Ascending aorta (tissue), 2 donors: ENCODE results near the gene TRPM7. TPM values are rescaled to one million over a fixed set of nuclear protein-coding genes. Genes with fewer than 3 reads are reported as not detected.
"Not testable (repeated sequence)": the region's sequence is repeated elsewhere in the genome, so short reads cannot be mapped to it uniquely, and the experiment has no call there.

Source experiments
- DNase-seq, 2 donors: peaks; one replicate each; pipeline ENCODE4 v3.0.0-alpha.2; 2019; ENCODE audit warnings: low spot score in 2 of 2
- H3K27ac ChIP-seq, 2 donors: fragments of 200-600 bp; sonication (generic); one replicate each; pipeline ENCODE4 v1.5.1; 2016 to 2017; ENCODE audit warnings: mild to moderate bottlenecking in 1 of 2
- H3K27me3 ChIP-seq: fragments of 200-600 bp; sonication (generic); one replicate; pipeline ENCODE4 v1.5.1; 2017
- H3K36me3 ChIP-seq, 2 donors: fragments of 200-600 bp; sonication (generic); one replicate each; pipeline ENCODE4 v1.5.1; 2016
- H3K4me1 ChIP-seq, 2 donors: fragments of 200-600 bp; sonication (generic); one replicate each; pipeline ENCODE4 v1.5.1; 2016 to 2017; ENCODE audit warnings: mild to moderate bottlenecking in 1 of 2
- H3K4me3 ChIP-seq, 2 donors: fragments of 200-600 bp; sonication (generic); one replicate each; pipeline ENCODE4 v1.5.1; 2016 to 2017; ENCODE audit warnings: mild to moderate bottlenecking in 1 of 2
- H3K9me3 ChIP-seq, 2 donors: fragments of 200-600 bp; sonication (generic); one replicate each; pipeline ENCODE4 v1.5.1; 2016
- CTCF ChIP-seq, 3 experiments: fragments of 200-600 bp in 2 of 3; fragments of 450-650 bp in 1 of 3; sonication (generic) in 2 of 3; IDR thresholded peaks; one replicate each; pipeline ENCODE4 v1.5.1; 2016 to 2019; ENCODE audit warnings: antibody characterized with exemption in 3 of 3, mild to moderate bottlenecking in 1 of 3, moderate library complexity in 1 of 3
- intact Hi-C: fragments of 100-400 bp; cut with DNase I; formaldehyde crosslinking; loops from one replicate; pipeline ENCODE4 v1.15.1; 2023
- total RNA-seq: library from RNA; depleted of rRNA; stranded (reverse); fragments of >200 nt; gene quantifications from one replicate; pipeline ENCODE4 v1.1.0, GENCODE V29; 2016

TRPM7 gene
- total RNA-seq, 1 donor from 2014 or later = 24.1 TPM

- no peak overlapping the region for H3K4me3 ChIP-seq
- H3K27me3 ChIP-seq = no peaks in the 10 kb centered on the region
- no peaks in the 10 kb centered on the region for H3K4me1 ChIP-seq
- intact Hi-C loops = no loop called here
- no peak for DNase-seq
- H3K27ac ChIP-seq = no peak overlapping the region
- peaks cover 65 to 82% of the 10 kb centered on the region in 2 donors for H3K36me3 ChIP-seq
- no peak for TF ChIP-seq CTCF (IDR thresholded peaks at IDR 0.05)
- no peaks in the 10 kb centered on the region for H3K9me3 ChIP-seq
These were observed 96.3 kb downstream of the TRPM7 start for GRCh38 chr15:50590288-50590687.

GRCh38 chr15:50577492-50577891, 109.1 kb downstream of the TRPM7 start:
- Histone ChIP-seq H3K27me3 (no peaks in the 10 kb centered on the region), H3K36me3 (peaks cover 37 to 90% of the 10 kb centered on the region in 2 donors), H3K4me3 (no peak overlapping the region), H3K27ac (no peak overlapping the region), H3K9me3 (no peaks in the 10 kb centered on the region), H3K4me1 (no peaks in the 10 kb centered on the region)
- intact Hi-C loops = no loop called here
- no peak for TF ChIP-seq CTCF (IDR thresholded peaks at IDR 0.05)
- DNase-seq = no peak

GRCh38 chr15:50576166-50576565, 110.4 kb downstream of the TRPM7 start:
- Histone ChIP-seq H3K4me3 (no peak overlapping the region), H3K27ac (no peak overlapping the region), H3K36me3 (peaks cover 37 to 80% of the 10 kb centered on the region in 2 donors), H3K9me3 (no peaks in the 10 kb centered on the region), H3K4me1 (no peaks in the 10 kb centered on the region), H3K27me3 (no peaks in the 10 kb centered on the region)
- no peak for DNase-seq
- intact Hi-C loops = no loop called here
- no peak for TF ChIP-seq CTCF (IDR thresholded peaks at IDR 0.05)

- intact Hi-C loops, H3K4me1 ChIP-seq: not testable (repeated sequence)
These were observed 112.8 kb downstream of the TRPM7 start for GRCh38 chr15:50573842-50574241.

DNA sequence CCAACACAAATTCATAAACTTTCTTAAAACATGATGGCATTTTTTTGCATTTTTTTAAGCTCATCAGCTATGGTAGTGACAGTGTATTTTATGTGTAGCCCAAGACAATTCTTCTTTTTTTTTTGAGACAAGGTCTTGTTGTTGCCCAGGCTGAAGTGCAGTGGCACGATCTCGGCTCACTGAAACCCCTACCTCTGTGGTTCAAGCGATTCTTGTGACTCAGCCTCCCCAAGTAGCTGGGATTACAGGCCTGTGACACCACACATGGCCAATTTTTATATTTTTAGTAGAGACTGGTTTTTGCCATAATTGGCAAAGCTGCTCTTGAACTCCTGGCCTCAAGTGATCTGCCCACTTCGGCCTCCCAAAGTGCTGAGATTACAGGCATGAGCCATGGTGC, 122.8 kb downstream of the TRPM7 start:
- Histone ChIP-seq H3K27me3 (no peaks in the 10 kb centered on the region), H3K36me3 (peaks cover 23 to 44% of the 10 kb centered on the region in 2 donors), H3K27ac (no peak overlapping the region), H3K4me3 (no peak overlapping the region), H3K4me1 (no peaks in the 10 kb centered on the region), H3K9me3 (no peaks in the 10 kb centered on the region)
- no peak for TF ChIP-seq CTCF (IDR thresholded peaks at IDR 0.05)
- DNase-seq = no peak
- intact Hi-C loops = no loop called here

More at GRCh38 chr15:50573842-50574241, 112.8 kb downstream of the TRPM7 start:
- H3K27ac ChIP-seq, H3K27me3 ChIP-seq, DNase-seq, H3K4me3 ChIP-seq, H3K9me3 ChIP-seq: not testable (repeated sequence)
- H3K36me3 ChIP-seq = peaks cover 38 to 73% of the 10 kb centered on the region in 2 donors

DNA sequence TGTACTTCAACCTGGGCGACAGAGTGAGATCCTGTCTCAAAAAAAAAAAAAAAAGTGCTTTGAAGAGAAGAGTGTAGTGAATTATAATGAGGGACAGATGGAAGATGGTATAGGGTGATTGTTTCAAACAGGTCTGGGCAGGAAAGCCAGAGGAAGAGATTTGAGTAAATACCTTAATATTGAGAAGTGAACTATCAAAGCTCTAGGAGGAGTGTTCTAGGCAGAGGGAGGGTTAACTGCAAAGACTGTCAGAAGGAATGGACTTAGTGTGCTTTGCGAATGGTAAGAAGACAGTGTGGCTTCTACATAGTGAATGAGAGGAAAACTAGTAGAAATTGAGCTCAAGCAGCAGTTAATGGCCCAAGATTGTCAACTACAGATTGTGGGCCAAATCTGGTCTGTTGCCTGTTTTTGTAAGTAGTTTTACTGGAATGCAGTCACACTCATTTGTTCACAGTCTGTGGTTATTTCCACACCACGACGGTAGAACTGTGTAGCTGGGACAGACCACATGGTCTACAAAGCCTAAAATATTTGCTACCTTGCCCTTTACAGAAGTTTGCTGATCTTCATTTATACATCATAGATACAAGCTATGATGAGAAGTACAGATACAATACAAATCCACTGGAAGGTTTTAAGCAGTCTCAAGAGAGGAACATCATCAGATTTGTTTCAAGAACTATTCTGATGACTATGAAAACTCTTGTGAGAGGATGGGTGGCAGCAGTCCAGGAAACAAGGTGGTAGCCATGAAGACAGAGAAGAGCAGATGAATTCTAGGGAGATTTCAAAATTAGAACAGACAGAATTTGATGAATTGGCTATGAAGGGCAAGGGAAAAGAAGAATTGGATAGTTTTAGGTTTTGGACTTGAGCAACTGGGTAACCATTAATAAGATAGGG, 123.6 kb downstream of the TRPM7 start:
- no peak overlapping the region for H3K4me3 ChIP-seq
- no peaks in the 10 kb centered on the region for H3K9me3 ChIP-seq
- H3K4me1 ChIP-seq = no peaks in the 10 kb centered on the region
- intact Hi-C loops = no loop called here
- TF ChIP-seq CTCF (IDR thresholded peaks at IDR 0.05) = no peak
- H3K36me3 ChIP-seq = peaks cover 16 to 40% of the 10 kb centered on the region in 2 donors
- no peak for DNase-seq
- no peaks in the 10 kb centered on the region for H3K27me3 ChIP-seq
- H3K27ac ChIP-seq = no peak overlapping the region
